GM19397 (cell line): Measurements from ENCODE around the gene NMB.
"Not testable (repeated sequence)": the region's sequence is repeated elsewhere in the genome, so short reads cannot be mapped to it uniquely, and the experiment has no call there.

ENCODE experiments used
- ATAC-seq: cut with Tn5 transposase; IDR thresholded peaks from one replicate; pipeline ENCODE4 v1.9.1; 2021; ENCODE audit warnings: mild to moderate bottlenecking, moderate library complexity; ENCODE audit not compliant: unreplicated experiment

NMB gene

GRCh38 chr15:84656972-84657371, 1.0 kb downstream of the NMB start:
- no peak for ATAC-seq

GRCh38 chr15:84654689-84655453, 3.1 kb downstream of the NMB start:
- ATAC-seq: peak; percentile 34

GRCh38 chr15:84653910-84654688, 3.9 kb downstream of the NMB start, which contains the start of gene WDR73:
Gene WDR73 (minus strand): TSS chr15:84654283. CDS start chr15:84654274, 9 bp downstream.
- ATAC-seq: peak; percentile 77

GRCh38 chr15:84653584-84653909, 4.5 kb downstream of the NMB start:
- no peak for ATAC-seq

- no peak for ATAC-seq
Measured at GRCh38 chr15:84649706-84650105, 8.3 kb downstream of the NMB start.

GRCh38 chr15:84648539-84648938, 9.5 kb downstream of the NMB start:
- no peak for ATAC-seq

GRCh38 chr15:84647726-84648125, 10.3 kb downstream of the NMB start:
- no peak for ATAC-seq

GRCh38 chr15:84645997-84646396, 12.0 kb downstream of the NMB start:
- ATAC-seq: no peak

- no peak for ATAC-seq
Measured at GRCh38 chr15:84645496-84645895, 12.5 kb downstream of the NMB start.

- ATAC-seq: no peak
Measured at GRCh38 chr15:84643838-84644237, 14.2 kb downstream of the NMB start.

GRCh38 chr15:84642640-84643039, 15.4 kb downstream of the NMB start:
- ATAC-seq: not testable (repeated sequence)

GRCh38 chr15:84641871-84642270, 16.1 kb downstream of the NMB start:
- ATAC-seq: not testable (repeated sequence)

- no peak for ATAC-seq
Measured at GRCh38 chr15:84638103-84638502, 19.9 kb downstream of the NMB start.

GRCh38 chr15:84634228-84634837, 23.7 kb downstream of the NMB start:
- ATAC-seq: no peak

GRCh38 chr15:84633311-84634227, 24.4 kb downstream of the NMB start:
- ATAC-seq: peak; percentile 39

- no peak for ATAC-seq
Measured at GRCh38 chr15:84631706-84632272, 26.2 kb downstream of the NMB start.

- no peak for ATAC-seq
Measured at GRCh38 chr15:84629033-84629432, 29.0 kb downstream of the NMB start.

- ATAC-seq: no peak
Measured at GRCh38 chr15:84625123-84625522, 32.9 kb downstream of the NMB start.

GRCh38 chr15:84624359-84624758, 33.6 kb downstream of the NMB start:
- ATAC-seq: no peak

GRCh38 chr15:84621358-84621979, 36.5 kb downstream of the NMB start:
- ATAC-seq: no peak
